SK-N-MC (cell line): ENCODE results near the gene DSG1.

Experiments used
- EZH2 ChIP-seq: fragments of 200-600 bp; sonication (generic); IDR thresholded peaks from one replicate; pipeline ENCODE4 v1.6.1; 2017; ENCODE audit warnings: antibody characterized with exemption
- POLR2AphosphoS5 ChIP-seq: IDR thresholded peaks from 2 replicates; pipeline ENCODE4 v1.6.1; 2012; ENCODE audit warnings: mild to moderate bottlenecking, low read depth, low read length, borderline replicate concordance

GRCh38 chr18:31386741-31387140 lies 68.8 kb downstream of the DSG1 start:
- TF ChIP-seq POLR2AphosphoS5 = no peak
- TF ChIP-seq EZH2 = no peak
